DOHH2 (cell line): ENCODE results near the gene TERT.
"Not testable (repeated sequence)": the region's sequence is repeated elsewhere in the genome, so short reads cannot be mapped to it uniquely, and the experiment has no call there.

Experiments used
- H3F3A ChIP-seq: fragments of 200-600 bp; sonication (generic), shearing (Covaris generic); 2 replicates; pipeline ENCODE4 v1.6.0; 2016; ENCODE audit warnings: antibody characterized with exemption, mild to moderate bottlenecking; ENCODE audit not compliant: control insufficient read depth, insufficient read depth
- H3K27ac ChIP-seq: fragments of 200-600 bp; sonication (generic); 2 replicates; pipeline ENCODE4 v1.5.1; 2014; ENCODE audit warnings: low read depth, mild to moderate bottlenecking, low read length, moderate library complexity
- H3K27me3 ChIP-seq: fragments of 200-600 bp; sonication (generic); 2 replicates; pipeline ENCODE4 v1.6.1; 2014; ENCODE audit warnings: mild to moderate bottlenecking, low read length, mixed read lengths; ENCODE audit not compliant: control insufficient read depth
- H3K36me3 ChIP-seq: fragments of 200-600 bp; sonication (generic); 2 replicates; pipeline ENCODE4 v1.6.1; 2014; ENCODE audit warnings: mild to moderate bottlenecking, low read length, moderate library complexity, mixed read lengths; ENCODE audit not compliant: control insufficient read depth
- H3K4me1 ChIP-seq: fragments of 200-600 bp; sonication (generic); 2 replicates; pipeline ENCODE4 v1.6.1; 2014; ENCODE audit warnings: mild to moderate bottlenecking, low read length, mixed read lengths; ENCODE audit not compliant: control insufficient read depth
- H3K4me2 ChIP-seq: fragments of 200-600 bp; sonication (generic); 2 replicates; pipeline ENCODE4 v1.6.0; 2014; ENCODE audit warnings: mild to moderate bottlenecking, low read length, moderate library complexity
- H3K4me3 ChIP-seq: fragments of 200-600 bp; sonication (generic); 2 replicates; pipeline ENCODE4 v1.5.1; 2014; ENCODE audit warnings: mild to moderate bottlenecking, low read length, mixed read lengths
- H3K79me2 ChIP-seq: fragments of 200-600 bp; sonication (generic); 2 replicates; pipeline ENCODE4 v1.6.1; 2014; ENCODE audit warnings: mild to moderate bottlenecking, low read length, mixed read lengths; ENCODE audit not compliant: control insufficient read depth
- H3K9me2 ChIP-seq: fragments of 200-600 bp; sonication (generic); replicated peaks from 2 replicates; pipeline ENCODE4 v1.6.1; 2014; ENCODE audit warnings: mild to moderate bottlenecking, low read length, mixed read lengths; ENCODE audit not compliant: control insufficient read depth
- H3K9me3 ChIP-seq: fragments of 200-600 bp; sonication (generic); 2 replicates; pipeline ENCODE4 v1.6.1; 2014; ENCODE audit warnings: antibody characterized with exemption, low read length, mixed read lengths; ENCODE audit not compliant: control insufficient read depth, insufficient read depth
- H4K20me1 ChIP-seq: fragments of 200-600 bp; sonication (generic); 2 replicates; pipeline ENCODE4 v1.6.0; 2014; ENCODE audit warnings: low read depth, mild to moderate bottlenecking, antibody characterized with exemption, low read length, moderate library complexity; ENCODE audit not compliant: control insufficient read depth, insufficient read depth
- CTCF ChIP-seq: fragments of 200-600 bp; sonication (generic); IDR thresholded peaks from one replicate; pipeline ENCODE4 v1.5.1; 2014; ENCODE audit warnings: antibody characterized with exemption, mild to moderate bottlenecking, low read depth, low read length; ENCODE audit not compliant: poor library complexity, severe bottlenecking
- EZH2phosphoT487 ChIP-seq: fragments of 200-600 bp; sonication (generic); IDR thresholded peaks from 2 replicates; pipeline ENCODE4 v1.6.1; 2017; ENCODE audit warnings: borderline replicate concordance, mild to moderate bottlenecking, antibody characterized with exemption, low read length, moderate library complexity, mixed read lengths

Gene TERT

GRCh38 chr5:1278216-1278615, 16.7 kb downstream of the TERT start:
- no peaks in the 10 kb centered on the region for H3K27me3 ChIP-seq
- H4K20me1 ChIP-seq, result 0 out of 2 replicates have a peak, but pooled peaks cover 3% of the 10 kb centered on the region
- H3K36me3 ChIP-seq, result peaks cover 79% of the 10 kb centered on the region
- H3K4me2 ChIP-seq, result no peak overlapping the region
- H3K4me1 ChIP-seq, result no peaks in the 10 kb centered on the region
- TF ChIP-seq CTCF, result no peak
- no peak for TF ChIP-seq EZH2phosphoT487
- peaks cover 85% of the 10 kb centered on the region for H3K79me2 ChIP-seq
- no peak overlapping the region for H3K4me3 ChIP-seq
- no peak overlapping the region for H3K27ac ChIP-seq
- no peaks in the 10 kb centered on the region for H3F3A ChIP-seq
- no peaks in the 10 kb centered on the region for H3K9me3 ChIP-seq
- H3K9me2 ChIP-seq, result no peaks in the 10 kb centered on the region

DNA sequence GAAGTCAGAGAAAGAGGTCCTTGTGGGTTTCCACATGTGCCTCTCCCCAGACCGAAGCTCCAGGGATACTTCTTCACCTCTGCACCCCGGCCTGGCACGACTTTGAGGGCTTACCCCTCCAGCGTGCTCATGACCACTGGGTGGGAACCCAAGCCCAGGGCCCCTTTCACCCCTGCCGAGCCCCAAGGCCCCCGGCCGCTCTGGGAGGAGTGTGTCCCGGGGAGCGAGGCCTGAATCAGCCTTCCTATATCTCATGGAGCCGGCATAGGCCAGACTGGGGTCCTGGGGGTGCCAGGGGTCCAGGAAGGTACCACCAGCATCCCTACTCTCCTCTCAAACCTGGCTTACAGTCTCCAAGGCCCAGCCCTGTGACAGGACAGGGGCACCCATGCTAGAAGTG, 17.1 kb downstream of the TERT start:
- TF ChIP-seq CTCF, result no peak
- TF ChIP-seq EZH2phosphoT487, result no peak
- no peaks in the 10 kb centered on the region for H3F3A ChIP-seq

GRCh38 chr5:1277331-1277730, 17.5 kb downstream of the TERT start:
- Histone ChIP-seq H3K27me3 (no peaks in the 10 kb centered on the region), H4K20me1 (0 out of 2 replicates have a peak, but pooled peaks cover 3% of the 10 kb centered on the region), H3K27ac (no peak overlapping the region), H3K9me2 (no peaks in the 10 kb centered on the region), H3K79me2 (peaks cover 76% of the 10 kb centered on the region), H3K9me3 (no peaks in the 10 kb centered on the region), H3K36me3 (peaks cover 74% of the 10 kb centered on the region), H3K4me2 (no peak overlapping the region), H3K4me3 (no peak overlapping the region), H3K4me1 (no peaks in the 10 kb centered on the region), H3F3A (no peaks in the 10 kb centered on the region)
- TF ChIP-seq EZH2phosphoT487 (no peak), CTCF (no peak)

More for the DNA sequence above, 17.1 kb downstream of the TERT start:
- Histone ChIP-seq H3K79me2 (peaks cover 80% of the 10 kb centered on the region), H3K9me2 (no peaks in the 10 kb centered on the region), H3K9me3 (no peaks in the 10 kb centered on the region), H3K27ac (no peak overlapping the region), H3K36me3 (peaks cover 78% of the 10 kb centered on the region), H3K4me2 (no peak overlapping the region), H3K27me3 (no peaks in the 10 kb centered on the region), H3K4me1 (no peaks in the 10 kb centered on the region), H3K4me3 (no peak overlapping the region), H4K20me1 (0 out of 2 replicates have a peak, but pooled peaks cover 3% of the 10 kb centered on the region)

- Histone ChIP-seq H3K36me3 (peaks cover 74% of the 10 kb centered on the region), H4K20me1 (0 out of 2 replicates have a peak, but pooled peaks cover 3% of the 10 kb centered on the region), H3K79me2 (peaks cover 72% of the 10 kb centered on the region), H3K27ac (no peak overlapping the region), H3K27me3 (no peaks in the 10 kb centered on the region), H3K9me3 (no peaks in the 10 kb centered on the region), H3K4me1 (no peaks in the 10 kb centered on the region), H3K9me2 (no peaks in the 10 kb centered on the region), H3K4me2 (no peak overlapping the region), H3F3A (no peaks in the 10 kb centered on the region), H3K4me3 (no peak overlapping the region)
- TF ChIP-seq EZH2phosphoT487 (no peak), CTCF (no peak)
These were observed 17.9 kb downstream of the TERT start for GRCh38 chr5:1276930-1277329.

DNA sequence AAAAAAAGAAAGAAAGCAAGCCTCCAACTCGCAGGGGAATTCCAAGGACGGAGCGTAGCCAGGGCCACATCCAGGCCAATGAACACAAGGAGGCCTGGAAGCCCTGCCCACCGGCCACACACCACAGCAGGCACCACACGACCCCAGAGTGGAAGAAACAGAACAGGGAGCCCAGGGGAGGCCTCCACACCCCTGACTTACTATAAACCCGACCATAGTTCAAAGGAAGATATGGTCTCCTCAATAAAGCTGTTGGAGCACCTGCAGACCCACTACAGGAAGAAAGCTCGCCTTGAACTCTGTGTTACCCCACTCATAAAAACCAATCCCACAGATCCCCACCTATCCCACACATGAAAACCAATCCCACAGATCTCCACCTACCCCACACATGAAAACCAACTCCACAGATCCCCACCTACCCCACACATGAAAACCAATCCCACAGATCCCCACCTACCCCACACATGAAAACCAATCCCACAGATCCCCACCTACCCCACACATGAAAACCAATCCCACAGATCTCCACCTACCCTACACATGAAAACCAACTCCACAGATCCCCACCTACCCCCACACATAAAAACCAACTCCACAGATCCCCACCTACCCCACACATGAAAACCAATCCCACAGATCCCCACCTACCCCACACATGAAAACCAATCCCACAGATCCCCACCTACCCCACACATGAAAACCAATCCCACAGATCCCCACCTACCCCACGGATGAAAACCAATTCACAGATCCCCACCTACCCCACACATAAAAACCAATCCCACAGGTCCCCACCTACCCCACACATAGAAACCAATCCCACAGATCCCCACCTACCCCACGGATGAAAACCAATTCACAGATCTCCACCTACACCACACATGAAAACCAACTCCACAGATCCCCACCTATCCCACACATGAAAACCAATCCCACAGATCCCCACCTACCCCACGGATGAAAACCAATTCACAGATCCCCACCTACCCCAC, 19.2 kb downstream of the TERT start:
- not testable (repeated sequence) for H3K4me1 ChIP-seq, H3F3A ChIP-seq, H3K27ac ChIP-seq, H3K9me2 ChIP-seq, H3K4me2 ChIP-seq, H4K20me1 ChIP-seq, H3K9me3 ChIP-seq, H3K4me3 ChIP-seq, H3K27me3 ChIP-seq
- peaks cover 75% of the 10 kb centered on the region for H3K36me3 ChIP-seq
- H3K79me2 ChIP-seq, result peaks cover 60% of the 10 kb centered on the region
